Esophagus squamous epithelium (tissue), 5 donors: Measurements from ENCODE around the gene ZNF407. TPM values are rescaled to one million over a fixed set of nuclear protein-coding genes. Genes with fewer than 3 reads are reported as not detected.

Experiments used
- DNase-seq: peaks from one replicate; lab custom pipeline; 2025; lab: John Stamatoyannopoulos, UW
- H3K27ac ChIP-seq, 4 donors: fragments of 200-600 bp; sonication (generic); one replicate each; pipeline ENCODE4 v1.5.1; 2016 to 2019; ENCODE audit warnings: mild to moderate bottlenecking in 1 of 4
- H3K27me3 ChIP-seq, 4 donors: fragments of 200-600 bp; sonication (generic); 1 replicate in 3 of 4; 2 replicates in 1 of 4; pipeline versions ENCODE4 v1.5.1 to v1.6.0; 2017 to 2021; ENCODE audit warnings: antibody characterized with exemption in 1 of 4
- H3K36me3 ChIP-seq, 3 donors: fragments of 200-600 bp; sonication (generic); one replicate each; pipeline ENCODE4 v1.5.1; 2016 to 2019
- H3K4me1 ChIP-seq, 3 donors: fragments of 200-600 bp; sonication (generic); one replicate each; pipeline ENCODE4 v1.5.1; 2017 to 2019
- H3K4me3 ChIP-seq, 4 donors: fragments of 200-600 bp; sonication (generic); 1 replicate in 3 of 4; 2 replicates in 1 of 4; pipeline ENCODE4 v1.5.1; 2016 to 2019; ENCODE audit warnings: mild to moderate bottlenecking in 2 of 4, moderate library complexity in 1 of 4
- H3K9me3 ChIP-seq, 3 donors: fragments of 200-600 bp; sonication (generic); one replicate each; pipeline ENCODE4 v1.5.1; 2016 to 2019
- POLR2A ChIP-seq, 4 donors: fragments of 450-650 bp; IDR thresholded peaks; one replicate each; pipeline ENCODE4 v1.6.1; 2017; ENCODE audit warnings: antibody characterized with exemption in 4 of 4, mild to moderate bottlenecking in 4 of 4, moderate library complexity in 3 of 4
- WGBS, 2 donors: methylation state at CpG; one replicate each; pipeline ENCODE4 v1.1.5; 2018; 5-methylcytosine and 5-hydroxymethylcytosine counted together
- intact Hi-C: fragments of 100-400 bp; cut with DNase I; formaldehyde crosslinking; loops from one replicate; pipeline ENCODE4 v1.15.0; 2022
- total RNA-seq, 4 donors: library from RNA; depleted of rRNA; stranded (reverse); fragments of >200 nt; gene quantifications; one replicate each; pipeline ENCODE4 v1.1.0, GENCODE V29; 2016
- TF ChIP-seq, protein P1 (sequence below), 6 experiments: fragments of 450-650 bp in 4 of 6; fragments of 200-600 bp in 2 of 6; sonication (generic) in 2 of 6; IDR thresholded peaks; one replicate each; pipeline ENCODE4 v1.5.1; 2016 to 2019; ENCODE audit warnings: antibody characterized with exemption in 6 of 6, mild to moderate bottlenecking in 4 of 6, moderate library complexity in 4 of 6
- donor health status: DM: yes; HTN: yes; CAD: no.

The ZNF407 gene
- total RNA-seq, 4 donors from 2014 or later, result 6.4 to 21.2 (median 13.1) TPM

DNA sequence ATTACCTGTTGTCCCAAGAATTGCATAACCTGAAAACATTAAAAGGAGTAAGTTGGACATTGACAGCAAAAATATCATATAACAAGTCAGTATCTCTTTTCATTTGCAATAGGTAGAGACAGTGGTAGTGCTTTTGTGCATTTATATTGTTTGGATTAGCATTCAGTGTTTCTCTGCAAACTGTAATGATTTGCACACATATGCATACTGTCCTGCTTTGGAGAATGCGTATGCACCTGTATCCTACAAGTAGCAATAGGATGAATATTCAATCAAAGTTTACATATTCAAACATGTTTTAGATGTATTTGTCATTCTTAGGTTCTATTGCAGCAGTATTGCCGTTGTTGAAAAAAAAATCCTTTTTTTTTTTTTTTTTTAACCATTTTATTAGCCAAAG, 201.9 kb downstream of the ZNF407 start:
- WGBS, 2 donors, result 95 to 100% methylated on average over 2 of the region's 2 CpGs
- no peaks in the 10 kb centered on the region for H3K36me3 ChIP-seq
- no peak for TF ChIP-seq POLR2A (IDR thresholded peaks at IDR 0.05)
- TF ChIP-seq, protein P1, sequence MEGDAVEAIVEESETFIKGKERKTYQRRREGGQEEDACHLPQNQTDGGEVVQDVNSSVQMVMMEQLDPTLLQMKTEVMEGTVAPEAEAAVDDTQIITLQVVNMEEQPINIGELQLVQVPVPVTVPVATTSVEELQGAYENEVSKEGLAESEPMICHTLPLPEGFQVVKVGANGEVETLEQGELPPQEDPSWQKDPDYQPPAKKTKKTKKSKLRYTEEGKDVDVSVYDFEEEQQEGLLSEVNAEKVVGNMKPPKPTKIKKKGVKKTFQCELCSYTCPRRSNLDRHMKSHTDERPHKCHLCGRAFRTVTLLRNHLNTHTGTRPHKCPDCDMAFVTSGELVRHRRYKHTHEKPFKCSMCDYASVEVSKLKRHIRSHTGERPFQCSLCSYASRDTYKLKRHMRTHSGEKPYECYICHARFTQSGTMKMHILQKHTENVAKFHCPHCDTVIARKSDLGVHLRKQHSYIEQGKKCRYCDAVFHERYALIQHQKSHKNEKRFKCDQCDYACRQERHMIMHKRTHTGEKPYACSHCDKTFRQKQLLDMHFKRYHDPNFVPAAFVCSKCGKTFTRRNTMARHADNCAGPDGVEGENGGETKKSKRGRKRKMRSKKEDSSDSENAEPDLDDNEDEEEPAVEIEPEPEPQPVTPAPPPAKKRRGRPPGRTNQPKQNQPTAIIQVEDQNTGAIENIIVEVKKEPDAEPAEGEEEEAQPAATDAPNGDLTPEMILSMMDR (IDR thresholded peaks at IDR 0.05), result no peak
- H3K27me3 ChIP-seq, result no peaks in the 10 kb centered on the region
- no peaks in the 10 kb centered on the region for H3K9me3 ChIP-seq
- H3K4me3 ChIP-seq, result no peak overlapping the region
- DNase-seq, result no peak
- H3K27ac ChIP-seq, result no peak overlapping the region
- intact Hi-C loops, result no loop called here
- H3K4me1 ChIP-seq, result peaks cover 0 to 12% (median 2%) of the 10 kb centered on the region in 3 donors

DNA sequence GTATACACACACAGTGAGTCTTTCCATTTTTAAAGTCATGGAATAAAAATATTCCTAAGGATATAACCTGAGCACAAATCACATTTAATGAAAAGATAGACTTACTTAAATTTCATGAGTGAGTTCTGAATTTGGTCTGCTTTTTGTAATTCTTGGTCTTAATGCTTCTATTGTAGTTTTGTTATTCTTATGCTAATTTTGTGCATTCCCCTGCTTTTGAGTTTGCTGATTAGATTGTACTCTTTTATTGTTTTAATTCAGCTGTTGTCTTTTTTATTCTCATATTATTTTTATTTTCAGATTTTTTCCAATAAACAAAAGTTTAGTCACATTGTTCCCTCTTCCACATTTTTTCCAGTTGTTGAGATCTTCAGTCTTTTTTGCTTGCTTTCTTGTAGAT, 202.4 kb downstream of the ZNF407 start:
- no peak for DNase-seq
- no peak overlapping the region for H3K27ac ChIP-seq
- no peak overlapping the region for H3K4me3 ChIP-seq
- intact Hi-C loops, result no loop called here
- no peak for TF ChIP-seq POLR2A (IDR thresholded peaks at IDR 0.05)
- TF ChIP-seq, protein P1 (IDR thresholded peaks at IDR 0.05), result no peak
- peaks cover 0 to 12% (median 2%) of the 10 kb centered on the region in 3 donors for H3K4me1 ChIP-seq
- no peaks in the 10 kb centered on the region for H3K36me3 ChIP-seq
- H3K9me3 ChIP-seq, result no peaks in the 10 kb centered on the region
- no peaks in the 10 kb centered on the region for H3K27me3 ChIP-seq

DNA sequence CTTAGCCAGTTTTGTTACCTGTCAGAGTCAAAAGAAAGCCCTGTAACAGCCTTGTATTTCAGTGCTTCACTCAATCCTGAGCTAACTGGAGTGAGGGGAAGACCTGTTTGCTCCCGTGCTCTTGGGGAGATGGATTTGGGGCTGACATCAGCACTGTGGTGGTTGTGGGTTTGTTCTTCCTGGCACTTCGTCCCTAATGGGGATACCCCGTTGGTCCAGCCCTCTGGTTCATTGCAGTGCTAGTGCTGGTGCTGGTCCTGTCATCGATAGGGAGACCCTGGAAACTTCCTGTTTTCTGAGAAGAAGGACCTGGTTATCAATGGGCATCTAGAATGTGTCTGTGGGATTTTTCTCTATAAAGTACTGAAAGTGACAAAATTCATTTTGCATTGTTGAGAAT, 205.4 kb downstream of the ZNF407 start:
- WGBS, 2 donors, result 73 to 94% methylated on average over 4 of the region's 4 CpGs
- no peak for DNase-seq
- H3K36me3 ChIP-seq, result no peaks in the 10 kb centered on the region
- no peaks in the 10 kb centered on the region for H3K27me3 ChIP-seq
- H3K4me1 ChIP-seq, result peaks cover 3 to 16% (median 4%) of the 10 kb centered on the region in 3 donors
- TF ChIP-seq POLR2A (IDR thresholded peaks at IDR 0.05), result no peak
- TF ChIP-seq, protein P1 (IDR thresholded peaks at IDR 0.05), result no peak
- H3K9me3 ChIP-seq, result no peaks in the 10 kb centered on the region
- H3K27ac ChIP-seq, result no peak overlapping the region
- H3K4me3 ChIP-seq, result no peak overlapping the region
- intact Hi-C loops, result no loop called here

DNA sequence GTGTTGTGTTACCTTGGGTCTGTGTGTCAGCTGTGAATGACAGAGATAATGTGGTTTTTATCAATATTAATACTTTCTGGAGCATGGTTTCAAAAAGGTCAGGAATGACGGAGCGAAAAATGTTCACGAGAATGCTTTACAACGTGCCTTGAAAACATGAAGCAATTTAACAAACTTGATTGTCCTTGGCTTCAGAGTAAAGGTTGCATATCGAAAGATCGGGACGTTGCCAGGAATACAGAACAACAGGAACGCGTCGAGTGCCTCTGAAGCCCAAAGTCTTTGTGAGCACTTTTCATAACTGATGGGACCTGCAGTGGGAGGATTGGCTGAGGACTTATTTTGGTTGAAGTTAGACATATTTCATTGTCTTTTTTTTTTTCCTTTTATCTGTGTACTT, 206.1 kb downstream of the ZNF407 start:
- no peaks in the 10 kb centered on the region for H3K27me3 ChIP-seq
- 90 to 91% methylated on average over 10 of the region's 10 CpGs for WGBS, 2 donors
- H3K9me3 ChIP-seq, result no peaks in the 10 kb centered on the region
- H3K4me3 ChIP-seq, result no peak overlapping the region
- H3K36me3 ChIP-seq, result no peaks in the 10 kb centered on the region
- TF ChIP-seq, protein P1 (IDR thresholded peaks at IDR 0.05), result no peak
- TF ChIP-seq POLR2A (IDR thresholded peaks at IDR 0.05), result no peak
- intact Hi-C loops, result no loop called here
- no peak overlapping the region for H3K27ac ChIP-seq
- H3K4me1 ChIP-seq, result peaks cover 3 to 16% (median 4%) of the 10 kb centered on the region in 3 donors
- no peak for DNase-seq

DNA sequence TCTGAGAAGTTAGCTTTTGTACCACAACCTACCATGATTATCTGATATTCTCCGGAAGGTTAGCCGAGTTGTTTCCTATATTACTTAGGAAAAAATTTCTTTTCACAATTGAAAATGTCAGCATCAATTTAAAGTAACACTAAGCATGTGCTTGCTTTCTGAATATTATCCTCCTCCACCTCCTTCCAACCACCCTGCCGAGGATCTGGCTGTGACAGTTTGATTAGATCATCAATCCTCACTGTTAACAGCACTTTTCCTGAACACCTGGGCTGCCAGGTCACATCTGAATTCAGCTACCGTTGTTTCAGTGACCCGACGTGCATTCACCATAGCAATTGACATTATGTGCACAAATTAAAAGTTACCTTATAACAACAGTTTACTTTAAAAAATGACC, 207.0 kb downstream of the ZNF407 start:
- Histone ChIP-seq H3K27ac (no peak overlapping the region), H3K36me3 (no peaks in the 10 kb centered on the region), H3K9me3 (no peaks in the 10 kb centered on the region), H3K4me3 (no peak overlapping the region), H3K4me1 (peaks cover 3 to 16% (median 4%) of the 10 kb centered on the region in 3 donors), H3K27me3 (no peaks in the 10 kb centered on the region)
- DNase-seq, result no peak
- no peak for TF ChIP-seq POLR2A (IDR thresholded peaks at IDR 0.05)
- TF ChIP-seq, protein P1 (IDR thresholded peaks at IDR 0.05), result no peak
- 62 to 74% methylated on average over 6 of the region's 6 CpGs for WGBS, 2 donors
- intact Hi-C loops, result no loop called here
